PFSK-1 (cell line): ENCODE measurements around the gene KMT2B.

ENCODE experiments used
- FOXP2 ChIP-seq: optimal IDR thresholded peaks from 2 replicates; pipeline ENCODE3; 2011; ENCODE audit warnings: borderline replicate concordance, control low read depth, inconsistent platforms; ENCODE audit not compliant: insufficient read depth; ENCODE audit errors: extremely low read length, extremely low read depth
- POLR2AphosphoS5 ChIP-seq: IDR thresholded peaks from 2 replicates; pipeline ENCODE4 v1.6.1; 2012; ENCODE audit warnings: low read depth, mild to moderate bottlenecking, control low read depth, low read length, moderate library complexity
- SIN3A ChIP-seq: IDR thresholded peaks from 2 replicates; pipeline ENCODE4 v1.6.1; 2012; ENCODE audit warnings: mild to moderate bottlenecking, low read length, moderate library complexity, borderline replicate concordance; ENCODE audit not compliant: insufficient read depth
- TAF1 ChIP-seq: IDR thresholded peaks from 2 replicates; pipeline ENCODE4 v1.6.1; 2012; ENCODE audit warnings: low read length, control low read depth, borderline replicate concordance; ENCODE audit not compliant: insufficient read depth
- TF ChIP-seq, protein P1 (sequence below), 2 experiments: IDR thresholded peaks; 2 replicates each; pipeline versions ENCODE4 v1.6.1 to v1.8.0; 2011 to 2012; ENCODE audit warnings: low read depth in 2 of 2, low read length in 2 of 2, control low read depth in 1 of 2, inconsistent platforms in 1 of 2, mild to moderate bottlenecking in 1 of 2, moderate library complexity in 1 of 2; ENCODE audit not compliant: insufficient read depth in 1 of 2

DNA sequence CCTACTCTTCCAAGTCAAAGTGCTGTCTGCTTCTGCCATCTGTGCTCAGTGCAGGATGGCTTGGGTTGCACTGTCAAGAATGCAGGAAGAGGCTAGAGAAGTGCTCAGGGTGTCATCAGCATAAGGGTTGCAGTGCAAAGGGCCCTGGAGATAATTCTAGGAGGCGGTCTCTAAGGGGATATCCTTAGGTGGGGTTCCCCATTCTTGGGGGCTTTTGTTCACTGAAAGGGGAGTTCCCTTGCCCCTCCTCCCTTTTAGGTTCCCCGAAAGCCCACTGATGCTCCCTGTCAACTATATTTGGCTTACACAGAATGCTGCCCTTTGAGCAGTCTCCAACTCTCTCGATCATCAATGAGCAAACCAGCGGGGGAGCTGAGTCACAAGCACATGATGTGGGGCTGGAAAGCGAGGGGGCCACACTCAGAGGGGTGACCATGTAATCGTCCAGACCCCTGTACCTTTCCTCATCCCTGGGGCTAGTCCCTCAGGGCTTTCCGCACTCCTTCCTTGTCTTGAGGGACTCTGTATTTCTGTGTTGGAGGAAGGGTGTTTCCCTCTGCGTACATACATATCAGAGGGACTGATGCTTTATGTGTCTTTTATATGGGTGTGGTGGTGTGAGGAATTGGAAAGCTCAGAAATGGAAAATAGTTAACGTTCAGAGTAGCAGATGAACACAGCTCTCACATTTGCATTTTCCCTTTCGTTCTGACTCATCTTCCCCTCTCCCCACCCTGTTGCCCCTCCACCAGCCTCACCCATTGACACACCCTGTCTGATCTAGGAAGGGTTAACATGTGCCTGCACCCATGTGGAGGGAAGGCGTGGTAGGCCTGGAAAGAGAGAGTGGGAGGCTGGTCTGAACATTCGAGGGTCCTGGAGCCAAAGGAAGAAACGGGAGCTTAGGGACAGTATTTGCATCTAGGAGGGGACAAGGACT lies 6.7 kb upstream of the KMT2B start:
- TF ChIP-seq TAF1 (no peak), POLR2AphosphoS5 (no peak), SIN3A (no peak), FOXP2 (no peak)
- TF ChIP-seq, protein P1, sequence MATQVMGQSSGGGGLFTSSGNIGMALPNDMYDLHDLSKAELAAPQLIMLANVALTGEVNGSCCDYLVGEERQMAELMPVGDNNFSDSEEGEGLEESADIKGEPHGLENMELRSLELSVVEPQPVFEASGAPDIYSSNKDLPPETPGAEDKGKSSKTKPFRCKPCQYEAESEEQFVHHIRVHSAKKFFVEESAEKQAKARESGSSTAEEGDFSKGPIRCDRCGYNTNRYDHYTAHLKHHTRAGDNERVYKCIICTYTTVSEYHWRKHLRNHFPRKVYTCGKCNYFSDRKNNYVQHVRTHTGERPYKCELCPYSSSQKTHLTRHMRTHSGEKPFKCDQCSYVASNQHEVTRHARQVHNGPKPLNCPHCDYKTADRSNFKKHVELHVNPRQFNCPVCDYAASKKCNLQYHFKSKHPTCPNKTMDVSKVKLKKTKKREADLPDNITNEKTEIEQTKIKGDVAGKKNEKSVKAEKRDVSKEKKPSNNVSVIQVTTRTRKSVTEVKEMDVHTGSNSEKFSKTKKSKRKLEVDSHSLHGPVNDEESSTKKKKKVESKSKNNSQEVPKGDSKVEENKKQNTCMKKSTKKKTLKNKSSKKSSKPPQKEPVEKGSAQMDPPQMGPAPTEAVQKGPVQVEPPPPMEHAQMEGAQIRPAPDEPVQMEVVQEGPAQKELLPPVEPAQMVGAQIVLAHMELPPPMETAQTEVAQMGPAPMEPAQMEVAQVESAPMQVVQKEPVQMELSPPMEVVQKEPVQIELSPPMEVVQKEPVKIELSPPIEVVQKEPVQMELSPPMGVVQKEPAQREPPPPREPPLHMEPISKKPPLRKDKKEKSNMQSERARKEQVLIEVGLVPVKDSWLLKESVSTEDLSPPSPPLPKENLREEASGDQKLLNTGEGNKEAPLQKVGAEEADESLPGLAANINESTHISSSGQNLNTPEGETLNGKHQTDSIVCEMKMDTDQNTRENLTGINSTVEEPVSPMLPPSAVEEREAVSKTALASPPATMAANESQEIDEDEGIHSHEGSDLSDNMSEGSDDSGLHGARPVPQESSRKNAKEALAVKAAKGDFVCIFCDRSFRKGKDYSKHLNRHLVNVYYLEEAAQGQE (IDR thresholded peaks at IDR 0.05; ENCODE audit: insufficient read depth in 1 of 2, low read depth in 2 of 2, low read length in 2 of 2): no peak
